WTC11 (cell line): ENCODE measurements around the gene GPR39. TPM values are rescaled to one million over a fixed set of nuclear protein-coding genes. Genes with fewer than 3 reads are reported as not detected.

Experiments used
- ATAC-seq: fragments of 200-7000 bp; cut with Tn5 transposase; 2 replicates; pipeline ENCODE4 v1.10.0; 2021; ENCODE audit warnings: mild to moderate bottlenecking, moderate library complexity
- CTCF ChIA-PET: fragments of 300-600 bp; sonication (Branson Sonifier 250); formaldehyde crosslinking; loops from one replicate; lab custom pipeline; 2021; ENCODE audit warnings: antibody characterized with exemption; lab: Charles Lee
- POLR2A ChIA-PET: fragments of 350-600 bp; sonication (Branson Sonifier 250); formaldehyde crosslinking; loops from one replicate; lab custom pipeline; 2021; ENCODE audit warnings: antibody characterized with exemption; lab: Charles Lee
- DNase-seq: peaks from one replicate; pipeline ENCODE4 v3.0.0; 2021; ENCODE audit warnings: low spot score
- H3K27ac Mint-ChIP-seq: 2 replicates; pipeline ENCODE4 v1.8.0; 2021; ENCODE audit warnings: mixed read lengths
- H3K27me3 Mint-ChIP-seq: 2 replicates; pipeline ENCODE4 v1.8.0; 2021; ENCODE audit warnings: low read depth, mild to moderate bottlenecking, moderate library complexity, mixed read lengths
- H3K36me3 Mint-ChIP-seq: 2 replicates; pipeline ENCODE4 v1.8.0; 2021; ENCODE audit warnings: mixed read lengths
- H3K4me1 Mint-ChIP-seq: 2 replicates; pipeline ENCODE4 v1.8.0; 2022; ENCODE audit warnings: mixed read lengths
- H3K4me3 Mint-ChIP-seq: 2 replicates; pipeline ENCODE4 v1.8.0; 2021; ENCODE audit warnings: mild to moderate bottlenecking, moderate library complexity, mixed read lengths
- H3K9me3 Mint-ChIP-seq: 2 replicates; pipeline ENCODE4 v1.8.0; 2021; ENCODE audit warnings: mixed read lengths
- ATF1 ChIP-seq: sonication (generic); formaldehyde crosslinking; IDR thresholded peaks from 2 replicates; pipeline ENCODE4 v1.8.1; 2023; ENCODE audit warnings: mild to moderate bottlenecking, moderate library complexity, missing genetic modification reagents
- CREM ChIP-seq: sonication (generic); formaldehyde crosslinking; IDR thresholded peaks from 2 replicates; pipeline ENCODE4 v1.8.1; 2022; ENCODE audit warnings: mild to moderate bottlenecking, missing genetic modification reagents, moderate library complexity
- HMGA2 ChIP-seq: fragments of 250-450 bp; sonication (Bioruptor Pico); IDR thresholded peaks from 2 replicates; pipeline ENCODE4 v1.4.0; 2021; ENCODE audit warnings: mild to moderate bottlenecking, moderate library complexity
- MYBL2 ChIP-seq: sonication (generic); formaldehyde crosslinking; IDR thresholded peaks from 2 replicates; pipeline ENCODE4 v1.8.1; 2023; ENCODE audit warnings: mild to moderate bottlenecking, moderate library complexity, missing genetic modification reagents
- NFATC4 ChIP-seq: fragments of 250-450 bp; sonication (Bioruptor Pico); IDR thresholded peaks from 2 replicates; pipeline ENCODE4 v1.9.0; 2021; ENCODE audit warnings: mild to moderate bottlenecking
- NFYB ChIP-seq: sonication (generic); formaldehyde crosslinking; conservative IDR thresholded peaks from 2 replicates; pipeline ENCODE4 v1.8.0; 2022; ENCODE audit warnings: low read depth, missing genetic modification reagents
- SOX15 ChIP-seq: fragments of 250-450 bp; sonication (Bioruptor Pico); IDR thresholded peaks from 2 replicates; pipeline ENCODE4 v1.9.0; 2021; ENCODE audit warnings: mild to moderate bottlenecking
- SP1 ChIP-seq: sonication (generic); formaldehyde crosslinking; conservative IDR thresholded peaks from 2 replicates; pipeline ENCODE4 v1.8.1; 2022; ENCODE audit warnings: missing genetic modification reagents
- TEAD1 ChIP-seq: sonication (generic); formaldehyde crosslinking; IDR thresholded peaks from 2 replicates; pipeline ENCODE4 v1.8.0; 2022; ENCODE audit warnings: mild to moderate bottlenecking, missing genetic modification reagents
- ZNF263 ChIP-seq: sonication (generic); formaldehyde crosslinking; IDR thresholded peaks from 2 replicates; pipeline ENCODE4 v1.8.1; 2022; ENCODE audit warnings: low read depth, mild to moderate bottlenecking, moderate library complexity, missing genetic modification reagents
- ZNF671 ChIP-seq: fragments of 250-450 bp; sonication (Bioruptor Pico); IDR thresholded peaks from 2 replicates; pipeline ENCODE4 v1.8.0; 2021; ENCODE audit warnings: mild to moderate bottlenecking
- total RNA-seq: library from RNA; stranded (reverse); gene quantifications from 3 replicates; pipeline ENCODE4 v1.2.3, GENCODE V29; 2021
- TF ChIP-seq, protein P1 (sequence below): sonication (generic); formaldehyde crosslinking; IDR thresholded peaks from 2 replicates; pipeline ENCODE4 v1.8.1; 2023; ENCODE audit warnings: mild to moderate bottlenecking, missing genetic modification reagents
- TF ChIP-seq, protein P2 (sequence below): fragments of 250-450 bp; sonication (Bioruptor Pico); conservative IDR thresholded peaks from 2 replicates; pipeline ENCODE4 v1.9.0; 2021; ENCODE audit warnings: mild to moderate bottlenecking
- TF ChIP-seq, protein P3 (sequence below): sonication (generic); formaldehyde crosslinking; IDR thresholded peaks from 2 replicates; pipeline ENCODE4 v1.8.1; 2022; ENCODE audit warnings: low read depth, mild to moderate bottlenecking, moderate library complexity, missing genetic modification reagents, borderline replicate concordance
- TF ChIP-seq, protein P4 (sequence below): sonication (generic); formaldehyde crosslinking; IDR thresholded peaks from 2 replicates; pipeline ENCODE4 v1.8.1; 2022; ENCODE audit warnings: missing genetic modification reagents, borderline replicate concordance
- TF ChIP-seq, protein P5 (sequence below): fragments of 250-450 bp; sonication (Bioruptor Pico); IDR thresholded peaks from 2 replicates; pipeline ENCODE4 v2.1.2; 2022; ENCODE audit warnings: mild to moderate bottlenecking, moderate library complexity
- TF ChIP-seq, protein P6 (sequence below): sonication (generic); formaldehyde crosslinking; IDR thresholded peaks from 2 replicates; pipeline ENCODE4 v1.8.1; 2022; ENCODE audit warnings: low read depth, missing genetic modification reagents, borderline replicate concordance
- TF ChIP-seq, protein P7 (sequence below): sonication (generic); formaldehyde crosslinking; IDR thresholded peaks from 2 replicates; pipeline ENCODE4 v1.8.0; 2022; ENCODE audit warnings: mild to moderate bottlenecking, missing genetic modification reagents

Gene GPR39
- total RNA-seq, 1 experiment from 2014 or later: 0.74 TPM

DNA sequence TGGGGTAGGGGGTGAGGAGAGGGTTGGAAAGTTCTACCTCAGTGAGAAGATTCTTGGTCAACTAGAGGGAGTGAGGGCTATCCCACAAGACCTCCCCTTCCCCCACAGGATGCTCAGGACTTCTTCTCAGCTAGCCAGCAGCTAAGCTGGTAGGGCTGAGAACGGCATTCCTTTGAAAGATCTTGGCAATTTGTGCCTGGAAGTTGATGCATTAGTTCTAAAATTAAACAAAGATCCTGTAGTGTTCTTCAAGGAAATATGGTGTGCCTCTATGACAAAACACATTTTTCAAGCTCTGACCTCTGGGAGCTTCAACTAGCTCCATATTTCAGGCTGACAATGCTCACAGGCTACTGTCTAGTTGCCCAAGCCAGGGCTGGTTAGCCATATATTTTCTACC is 251.1 kb downstream of the GPR39 start:
- CTCF ChIA-PET: interaction anchor here (1.0 to 1.2 kb wide), 3 partner anchors 17 to 244 kb away, joined by 4 to 8 read pairs (median 4); no protein-coding TSS in a partner anchor
- peaks cover 69% of the 10 kb centered on the region for H3K27me3 Mint-ChIP-seq
- DNase-seq: no peak
- H3K36me3 Mint-ChIP-seq: no peaks in the 10 kb centered on the region
- H3K9me3 Mint-ChIP-seq: no peaks in the 10 kb centered on the region
- POLR2A ChIA-PET: no interaction called here
- H3K4me3 Mint-ChIP-seq: peak overlapping the region; percentile 82
- no peak for TF ChIP-seq ATF1 (CRISPR knock-in tag)
- TF ChIP-seq, protein P1, sequence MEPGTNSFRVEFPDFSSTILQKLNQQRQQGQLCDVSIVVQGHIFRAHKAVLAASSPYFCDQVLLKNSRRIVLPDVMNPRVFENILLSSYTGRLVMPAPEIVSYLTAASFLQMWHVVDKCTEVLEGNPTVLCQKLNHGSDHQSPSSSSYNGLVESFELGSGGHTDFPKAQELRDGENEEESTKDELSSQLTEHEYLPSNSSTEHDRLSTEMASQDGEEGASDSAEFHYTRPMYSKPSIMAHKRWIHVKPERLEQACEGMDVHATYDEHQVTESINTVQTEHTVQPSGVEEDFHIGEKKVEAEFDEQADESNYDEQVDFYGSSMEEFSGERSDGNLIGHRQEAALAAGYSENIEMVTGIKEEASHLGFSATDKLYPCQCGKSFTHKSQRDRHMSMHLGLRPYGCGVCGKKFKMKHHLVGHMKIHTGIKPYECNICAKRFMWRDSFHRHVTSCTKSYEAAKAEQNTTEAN (CRISPR knock-in tag): no peak
- TF ChIP-seq, protein P2, sequence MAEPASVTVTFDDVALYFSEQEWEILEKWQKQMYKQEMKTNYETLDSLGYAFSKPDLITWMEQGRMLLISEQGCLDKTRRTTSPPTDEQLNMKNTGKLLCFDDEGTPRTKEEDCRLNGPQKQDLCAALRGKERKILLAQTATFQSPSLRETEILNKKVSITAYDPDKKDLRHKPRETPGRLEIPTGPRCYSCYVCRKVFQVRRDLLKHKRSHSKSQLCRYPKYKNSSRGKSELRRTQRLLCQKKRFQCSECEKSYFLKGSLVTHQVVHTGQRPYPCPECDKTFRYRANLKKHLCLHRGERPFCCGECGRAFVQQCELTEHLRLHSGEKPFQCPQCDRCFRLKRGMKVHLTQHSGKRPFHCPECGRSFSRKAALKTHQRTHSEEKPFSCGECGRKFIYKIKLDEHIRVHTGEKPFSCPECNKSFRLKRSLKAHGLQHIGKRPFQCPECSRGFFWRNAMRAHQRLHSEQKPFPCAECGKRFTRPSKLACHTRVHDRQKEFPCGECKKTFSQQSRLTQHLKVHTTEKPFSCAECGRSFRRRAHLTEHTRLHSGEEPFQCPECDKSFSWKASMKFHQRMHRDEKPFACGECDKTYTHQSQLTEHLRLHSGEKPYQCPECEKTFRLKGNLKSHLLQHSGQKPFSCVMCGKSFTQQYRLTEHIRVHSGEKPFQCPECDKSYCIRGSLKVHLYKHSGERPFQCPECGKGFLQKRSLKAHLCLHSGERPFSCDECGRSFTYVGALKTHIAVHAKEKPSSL (CRISPR knock-in tag): no peak
- TF ChIP-seq ZNF671 (CRISPR knock-in tag): no peak
- TF ChIP-seq HMGA2 (CRISPR knock-in tag): no peak
- TF ChIP-seq, protein P3, sequence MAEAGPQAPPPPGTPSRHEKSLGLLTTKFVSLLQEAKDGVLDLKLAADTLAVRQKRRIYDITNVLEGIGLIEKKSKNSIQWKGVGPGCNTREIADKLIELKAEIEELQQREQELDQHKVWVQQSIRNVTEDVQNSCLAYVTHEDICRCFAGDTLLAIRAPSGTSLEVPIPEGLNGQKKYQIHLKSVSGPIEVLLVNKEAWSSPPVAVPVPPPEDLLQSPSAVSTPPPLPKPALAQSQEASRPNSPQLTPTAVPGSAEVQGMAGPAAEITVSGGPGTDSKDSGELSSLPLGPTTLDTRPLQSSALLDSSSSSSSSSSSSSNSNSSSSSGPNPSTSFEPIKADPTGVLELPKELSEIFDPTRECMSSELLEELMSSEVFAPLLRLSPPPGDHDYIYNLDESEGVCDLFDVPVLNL: no peak
- TF ChIP-seq, protein P4, sequence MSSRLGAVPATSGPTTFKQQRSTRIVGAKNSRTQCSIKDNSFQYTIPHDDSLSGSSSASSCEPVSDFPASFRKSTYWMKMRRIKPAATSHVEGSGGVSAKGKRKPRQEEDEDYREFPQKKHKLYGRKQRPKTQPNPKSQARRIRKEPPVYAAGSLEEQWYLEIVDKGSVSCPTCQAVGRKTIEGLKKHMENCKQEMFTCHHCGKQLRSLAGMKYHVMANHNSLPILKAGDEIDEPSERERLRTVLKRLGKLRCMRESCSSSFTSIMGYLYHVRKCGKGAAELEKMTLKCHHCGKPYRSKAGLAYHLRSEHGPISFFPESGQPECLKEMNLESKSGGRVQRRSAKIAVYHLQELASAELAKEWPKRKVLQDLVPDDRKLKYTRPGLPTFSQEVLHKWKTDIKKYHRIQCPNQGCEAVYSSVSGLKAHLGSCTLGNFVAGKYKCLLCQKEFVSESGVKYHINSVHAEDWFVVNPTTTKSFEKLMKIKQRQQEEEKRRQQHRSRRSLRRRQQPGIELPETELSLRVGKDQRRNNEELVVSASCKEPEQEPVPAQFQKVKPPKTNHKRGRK: no peak
- TF ChIP-seq NFYB (CRISPR knock-in tag): no peak
- no peak for TF ChIP-seq MYBL2 (CRISPR knock-in tag)
- TF ChIP-seq ZNF263 (CRISPR knock-in tag): no peak
- TF ChIP-seq, protein P5, sequence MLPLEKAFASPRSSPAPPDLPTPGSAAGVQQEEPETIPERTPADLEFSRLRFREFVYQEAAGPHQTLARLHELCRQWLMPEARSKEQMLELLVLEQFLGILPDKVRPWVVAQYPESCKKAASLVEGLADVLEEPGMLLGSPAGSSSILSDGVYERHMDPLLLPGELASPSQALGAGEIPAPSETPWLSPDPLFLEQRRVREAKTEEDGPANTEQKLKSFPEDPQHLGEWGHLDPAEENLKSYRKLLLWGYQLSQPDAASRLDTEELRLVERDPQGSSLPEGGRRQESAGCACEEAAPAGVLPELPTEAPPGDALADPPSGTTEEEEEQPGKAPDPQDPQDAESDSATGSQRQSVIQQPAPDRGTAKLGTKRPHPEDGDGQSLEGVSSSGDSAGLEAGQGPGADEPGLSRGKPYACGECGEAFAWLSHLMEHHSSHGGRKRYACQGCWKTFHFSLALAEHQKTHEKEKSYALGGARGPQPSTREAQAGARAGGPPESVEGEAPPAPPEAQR (CRISPR knock-in tag): no peak
- no peak for TF ChIP-seq TEAD1 (CRISPR knock-in tag)
- TF ChIP-seq NFATC4: no peak
- TF ChIP-seq SOX15 (CRISPR knock-in tag): no peak
- TF ChIP-seq SP1 (CRISPR knock-in tag): no peak
- TF ChIP-seq, protein P6, sequence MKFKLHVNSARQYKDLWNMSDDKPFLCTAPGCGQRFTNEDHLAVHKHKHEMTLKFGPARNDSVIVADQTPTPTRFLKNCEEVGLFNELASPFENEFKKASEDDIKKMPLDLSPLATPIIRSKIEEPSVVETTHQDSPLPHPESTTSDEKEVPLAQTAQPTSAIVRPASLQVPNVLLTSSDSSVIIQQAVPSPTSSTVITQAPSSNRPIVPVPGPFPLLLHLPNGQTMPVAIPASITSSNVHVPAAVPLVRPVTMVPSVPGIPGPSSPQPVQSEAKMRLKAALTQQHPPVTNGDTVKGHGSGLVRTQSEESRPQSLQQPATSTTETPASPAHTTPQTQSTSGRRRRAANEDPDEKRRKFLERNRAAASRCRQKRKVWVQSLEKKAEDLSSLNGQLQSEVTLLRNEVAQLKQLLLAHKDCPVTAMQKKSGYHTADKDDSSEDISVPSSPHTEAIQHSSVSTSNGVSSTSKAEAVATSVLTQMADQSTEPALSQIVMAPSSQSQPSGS (CRISPR knock-in tag): no peak
- no peak for TF ChIP-seq CREM (CRISPR knock-in tag)
- TF ChIP-seq, protein P7, sequence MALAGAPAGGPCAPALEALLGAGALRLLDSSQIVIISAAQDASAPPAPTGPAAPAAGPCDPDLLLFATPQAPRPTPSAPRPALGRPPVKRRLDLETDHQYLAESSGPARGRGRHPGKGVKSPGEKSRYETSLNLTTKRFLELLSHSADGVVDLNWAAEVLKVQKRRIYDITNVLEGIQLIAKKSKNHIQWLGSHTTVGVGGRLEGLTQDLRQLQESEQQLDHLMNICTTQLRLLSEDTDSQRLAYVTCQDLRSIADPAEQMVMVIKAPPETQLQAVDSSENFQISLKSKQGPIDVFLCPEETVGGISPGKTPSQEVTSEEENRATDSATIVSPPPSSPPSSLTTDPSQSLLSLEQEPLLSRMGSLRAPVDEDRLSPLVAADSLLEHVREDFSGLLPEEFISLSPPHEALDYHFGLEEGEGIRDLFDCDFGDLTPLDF (CRISPR knock-in tag): no peak
- TF ChIP-seq, all 79 proteins: peak for 0
- Mint-ChIP-seq H3K27ac (no peak overlapping the region), H3K4me1 (peaks cover 26% of the 10 kb centered on the region)
- ATAC-seq: no peak
